Trophoblast cell (in vitro differentiated cells and primary cell): ENCODE results near the gene SDHC.

Experiments used
- DNase-seq, 2 donors: peaks; one replicate each; pipeline ENCODE4 v3.0.0-alpha.2; 2016
- H2AFZ ChIP-seq: 2 replicates; pipeline ENCODE4 v1.6.1; 2013; ENCODE audit warnings: low read length, moderate library complexity, mild to moderate bottlenecking; ENCODE audit not compliant: insufficient read depth, poor library complexity
- H2AK5ac ChIP-seq: 2 replicates; pipeline ENCODE4 v1.6.1; 2013; ENCODE audit warnings: mild to moderate bottlenecking, low read length
- H2BK120ac ChIP-seq: 2 replicates; pipeline ENCODE4 v1.6.1; 2013; ENCODE audit warnings: low read length, mild to moderate bottlenecking, moderate library complexity; ENCODE audit not compliant: insufficient read depth, poor library complexity
- H2BK12ac ChIP-seq: 2 replicates; pipeline ENCODE4 v1.6.1; 2013; ENCODE audit warnings: mild to moderate bottlenecking, low read length, moderate library complexity
- H2BK5ac ChIP-seq: 2 replicates; pipeline ENCODE4 v1.6.1; 2013; ENCODE audit warnings: low read length, low read depth, moderate library complexity, mild to moderate bottlenecking; ENCODE audit not compliant: poor library complexity
- H3K14ac ChIP-seq: 2 replicates; pipeline ENCODE4 v1.6.1; 2013; ENCODE audit warnings: mild to moderate bottlenecking, low read length
- H3K18ac ChIP-seq: 2 replicates; pipeline ENCODE4 v1.6.1; 2013; ENCODE audit warnings: mild to moderate bottlenecking, low read length
- H3K23ac ChIP-seq: 2 replicates; pipeline ENCODE4 v1.6.1; 2013; ENCODE audit warnings: low read length
- H3K27ac ChIP-seq: 2 replicates; pipeline ENCODE4 v1.5.1; 2013; ENCODE audit warnings: low read depth, mild to moderate bottlenecking, inconsistent platforms, low read length, moderate library complexity
- H3K27me3 ChIP-seq: 2 replicates; pipeline ENCODE4 v1.6.1; 2013; ENCODE audit warnings: inconsistent platforms, mild to moderate bottlenecking, low read length, moderate library complexity; ENCODE audit not compliant: insufficient read depth
- H3K36me3 ChIP-seq, 2 experiments: 1 replicate in 1 of 2; 2 replicates in 1 of 2; pipeline ENCODE4 v1.6.1; 2013; ENCODE audit warnings: low read length in 2 of 2, mild to moderate bottlenecking in 2 of 2, moderate library complexity in 1 of 2; ENCODE audit not compliant: insufficient read depth in 2 of 2, control insufficient read depth in 1 of 2
- H3K4ac ChIP-seq: 2 replicates; pipeline ENCODE4 v1.6.1; 2013; ENCODE audit warnings: low read depth, mild to moderate bottlenecking, low read length, moderate library complexity
- H3K4me1 ChIP-seq, 2 experiments: 1 replicate in 1 of 2; 2 replicates in 1 of 2; pipeline ENCODE4 v1.6.1; 2013; ENCODE audit warnings: low read length in 2 of 2, mild to moderate bottlenecking in 2 of 2, moderate library complexity in 1 of 2; ENCODE audit not compliant: insufficient read depth in 2 of 2, control insufficient read depth in 1 of 2
- H3K4me2 ChIP-seq: 2 replicates; pipeline ENCODE4 v1.6.1; 2013; ENCODE audit warnings: inconsistent platforms, mild to moderate bottlenecking, low read length, moderate library complexity
- H3K4me3 ChIP-seq: 2 replicates; pipeline ENCODE4 v1.5.1; 2013; ENCODE audit warnings: mild to moderate bottlenecking, low read depth, low read length, inconsistent platforms
- H3K79me1 ChIP-seq: one replicate; pipeline ENCODE4 v1.6.1; 2013; ENCODE audit warnings: low read length
- H3K79me2 ChIP-seq: 2 replicates; pipeline ENCODE4 v1.6.1; 2013; ENCODE audit warnings: low read length, mild to moderate bottlenecking; ENCODE audit not compliant: control insufficient read depth, insufficient read depth, poor library complexity
- H3K9ac ChIP-seq: 2 replicates; pipeline ENCODE4 v1.6.1; 2013; ENCODE audit warnings: mild to moderate bottlenecking, low read length
- H3K9me3 ChIP-seq: 2 replicates; pipeline ENCODE4 v1.6.1; 2013; ENCODE audit warnings: low read depth, mild to moderate bottlenecking, control low read depth, inconsistent platforms, low read length; ENCODE audit not compliant: insufficient read depth
- H4K12ac ChIP-seq: 2 replicates; pipeline ENCODE4 v1.6.1; 2013; ENCODE audit warnings: low read depth, mild to moderate bottlenecking, low read length, moderate library complexity
- H4K8ac ChIP-seq: 2 replicates; pipeline ENCODE4 v1.6.1; 2013; ENCODE audit warnings: low read depth, mild to moderate bottlenecking, low read length, moderate library complexity
- H4K91ac ChIP-seq: one replicate; pipeline ENCODE4 v1.6.1; 2013; ENCODE audit warnings: low read depth, mild to moderate bottlenecking, low read length, moderate library complexity
- WGBS: extraction: QIAGEN DNeasy Blood & Tissue Kit; methylation state at CpG from one replicate; pipeline ENCODE4 v1.1.7; 2013; ENCODE audit warnings: missing lambda C conversion rate; ENCODE audit not compliant: insufficient read length, insufficient coverage; ENCODE audit errors: extremely low coverage; 5-methylcytosine and 5-hydroxymethylcytosine counted together

Gene SDHC

DNA sequence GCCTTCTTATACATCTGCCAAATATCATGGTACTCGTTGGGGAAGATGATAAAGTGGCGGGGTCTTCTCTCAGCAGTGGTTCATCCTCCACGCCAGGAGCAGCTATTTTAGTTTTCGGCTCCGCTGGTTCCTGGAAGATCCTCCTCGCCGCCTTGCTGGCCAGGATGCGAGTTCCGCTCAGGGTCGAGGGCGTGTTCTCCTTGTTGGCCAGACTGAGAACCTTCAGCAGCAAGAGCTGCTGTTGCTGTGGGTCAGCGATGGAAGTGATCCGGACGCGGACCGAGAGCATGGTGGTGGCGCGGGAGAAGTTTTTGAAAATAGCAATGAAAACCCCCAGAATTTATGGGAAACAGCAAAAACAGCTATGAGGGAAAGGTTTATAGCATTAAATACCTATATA lies 64.9 kb downstream of the SDHC start:
- no peak overlapping the region for H2AFZ ChIP-seq
- H2BK12ac ChIP-seq = no peak overlapping the region
- no peak overlapping the region for H3K4me2 ChIP-seq
- no peaks in the 10 kb centered on the region for H3K4me1 ChIP-seq
- no peak overlapping the region for H4K12ac ChIP-seq
- H2BK120ac ChIP-seq = no peak overlapping the region
- no peak overlapping the region for H4K8ac ChIP-seq
- no peak overlapping the region for H2BK5ac ChIP-seq
- no peaks in the 10 kb centered on the region for H3K79me1 ChIP-seq
- no peaks in the 10 kb centered on the region for H3K79me2 ChIP-seq
- no peak overlapping the region for H4K91ac ChIP-seq
- H3K23ac ChIP-seq = no peak overlapping the region
- H3K36me3 ChIP-seq = no peaks in the 10 kb centered on the region
- no peak overlapping the region for H3K27ac ChIP-seq
- no peak overlapping the region for H3K4me3 ChIP-seq
- H2AK5ac ChIP-seq = no peak overlapping the region
- H3K4ac ChIP-seq = no peak overlapping the region
- H3K9ac ChIP-seq = no peak overlapping the region
- whole genome bisulfite sequencing = no CpG with 5 or more reads among the region's 18 CpGs
- no peaks in the 10 kb centered on the region for H3K9me3 ChIP-seq
- no peak overlapping the region for H3K18ac ChIP-seq
- no peaks in the 10 kb centered on the region for H3K27me3 ChIP-seq
- DNase-seq = peak in 1 of 2 donors; percentile 37
- H3K14ac ChIP-seq = no peak overlapping the region

DNA sequence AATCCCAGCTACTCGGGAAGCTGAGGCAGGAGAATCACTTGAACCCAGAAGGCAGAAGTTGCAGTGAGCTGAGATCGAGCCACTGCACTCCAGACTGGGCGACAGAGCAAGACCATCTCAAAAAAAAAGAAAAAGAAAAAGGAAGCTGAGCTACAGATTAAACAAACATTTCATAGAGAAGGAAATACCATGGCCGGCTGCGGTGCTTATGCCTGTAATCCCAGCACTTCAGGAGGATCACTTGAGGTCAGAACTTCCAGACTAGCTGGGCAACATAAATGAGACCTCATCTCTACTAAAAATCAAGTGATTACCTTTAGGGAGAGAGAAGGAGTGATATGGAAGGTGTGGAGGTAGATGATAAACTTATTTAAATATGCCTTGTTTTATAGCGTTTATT lies 67.5 kb downstream of the SDHC start:
- no peak overlapping the region for H3K14ac ChIP-seq
- no CpG with 5 or more reads among the region's 6 CpGs for WGBS

DNA sequence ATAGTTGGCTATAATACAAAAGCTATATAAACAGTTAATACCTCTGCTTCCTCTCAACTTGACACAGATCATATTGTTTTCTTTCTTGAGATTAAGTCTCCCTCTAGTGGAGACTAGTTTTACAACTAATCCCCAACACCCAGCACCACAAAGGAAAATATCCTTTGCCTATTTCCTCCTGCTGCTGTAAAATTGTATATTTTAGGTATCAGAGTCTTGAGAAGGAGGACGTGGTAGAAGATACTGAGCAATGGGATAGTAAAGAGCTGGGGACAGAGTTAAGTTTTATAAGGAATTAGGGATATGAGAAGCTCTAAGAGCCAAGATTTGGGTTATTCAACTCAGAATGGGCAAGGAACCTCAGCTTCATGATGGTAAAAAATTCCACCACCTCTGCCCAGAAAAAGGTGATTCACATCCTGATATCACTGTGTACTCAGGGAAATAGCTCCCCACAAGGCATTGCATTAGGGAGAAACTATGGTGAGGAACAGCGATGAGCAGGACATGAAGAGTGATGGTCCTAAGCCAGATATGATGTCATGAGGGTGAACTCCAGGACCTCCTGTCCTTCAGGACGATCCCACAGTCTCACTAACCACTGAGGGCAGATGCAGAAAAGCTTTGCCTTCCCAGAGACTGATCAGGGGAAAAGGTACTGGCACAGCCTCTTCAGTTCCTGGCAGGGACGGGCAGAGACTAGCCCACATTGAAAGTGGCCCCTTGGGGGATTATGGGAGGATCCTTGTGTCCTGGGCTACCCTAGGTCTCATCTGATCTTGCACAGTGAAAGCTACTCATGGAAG lies 68.2 kb downstream of the SDHC start:
- Histone ChIP-seq H3K14ac (no peak overlapping the region), H4K91ac (no peak overlapping the region), H3K9ac (no peak overlapping the region), H3K79me2 (no peaks in the 10 kb centered on the region), H3K79me1 (no peaks in the 10 kb centered on the region), H4K8ac (no peak overlapping the region), H2AFZ (no peak overlapping the region), H3K4me2 (no peak overlapping the region), H2BK5ac (no peak overlapping the region), H3K4me1 (no peaks in the 10 kb centered on the region), H3K9me3 (no peaks in the 10 kb centered on the region), H3K4ac (no peak overlapping the region), H3K27ac (no peak overlapping the region), H3K18ac (no peak overlapping the region), H4K12ac (no peak overlapping the region), H3K27me3 (no peaks in the 10 kb centered on the region), H3K4me3 (no peak overlapping the region), H2AK5ac (no peak overlapping the region), H2BK120ac (no peak overlapping the region), H3K36me3 (no peaks in the 10 kb centered on the region), H3K23ac (no peak overlapping the region), H2BK12ac (no peak overlapping the region)
- DNase-seq = peak in 1 of 2 donors; percentile 79
- no CpG with 5 or more reads among the region's 4 CpGs for WGBS

More for the DNA sequence above, 67.5 kb downstream of the SDHC start:
- Histone ChIP-seq H3K23ac (no peak overlapping the region), H3K9ac (no peak overlapping the region), H2AFZ (no peak overlapping the region), H3K36me3 (no peaks in the 10 kb centered on the region), H2BK120ac (no peak overlapping the region), H3K79me1 (no peaks in the 10 kb centered on the region), H2AK5ac (no peak overlapping the region), H3K9me3 (no peaks in the 10 kb centered on the region), H3K79me2 (no peaks in the 10 kb centered on the region), H3K4me2 (no peak overlapping the region), H2BK5ac (no peak overlapping the region), H3K4me3 (no peak overlapping the region), H4K12ac (no peak overlapping the region), H2BK12ac (no peak overlapping the region), H3K27me3 (no peaks in the 10 kb centered on the region), H3K4ac (no peak overlapping the region), H4K91ac (no peak overlapping the region), H4K8ac (no peak overlapping the region), H3K18ac (no peak overlapping the region), H3K27ac (no peak overlapping the region), H3K4me1 (no peaks in the 10 kb centered on the region)
- DNase-seq = no peak

DNA sequence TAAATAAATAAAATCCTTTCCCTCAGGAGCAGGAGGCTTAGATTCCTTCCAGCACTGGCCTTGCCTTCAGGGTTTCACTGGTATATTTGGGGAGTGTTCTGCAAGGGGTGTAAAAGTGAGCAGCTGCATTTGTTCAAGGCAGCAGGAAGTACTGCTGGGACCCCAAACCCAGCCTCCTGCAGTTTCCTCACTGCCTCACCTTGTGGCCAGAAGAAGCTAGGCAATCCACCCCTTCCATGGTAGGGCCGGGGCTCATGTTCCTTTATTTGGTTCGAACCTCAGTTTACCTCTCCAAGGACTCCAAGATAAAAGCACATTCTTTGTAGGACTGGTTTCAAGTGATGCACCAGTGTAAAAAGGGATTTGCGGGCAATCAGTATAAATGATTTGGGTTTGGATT lies 74.5 kb downstream of the SDHC start:
- Histone ChIP-seq H3K4ac (no peak overlapping the region), H3K18ac (no peak overlapping the region), H3K27ac (no peak overlapping the region), H3K4me3 (no peak overlapping the region), H3K27me3 (no peaks in the 10 kb centered on the region), H2AK5ac (no peak overlapping the region), H3K79me1 (peaks cover 7% of the 10 kb centered on the region), H3K9me3 (no peaks in the 10 kb centered on the region), H4K91ac (no peak overlapping the region), H2BK120ac (no peak overlapping the region), H3K9ac (no peak overlapping the region), H2BK5ac (no peak overlapping the region), H3K14ac (no peak overlapping the region), H4K12ac (no peak overlapping the region), H3K23ac (no peak overlapping the region), H4K8ac (peak overlapping the region; percentile 28), H3K4me2 (no peak overlapping the region), H2AFZ (no peak overlapping the region), H3K79me2 (peaks cover 4% of the 10 kb centered on the region), H2BK12ac (no peak overlapping the region), H3K36me3 (no peaks in the 10 kb centered on the region), H3K4me1 (peaks cover 0 to 3% of the 10 kb centered on the region in 2 experiments)
- DNase-seq = no peak
- WGBS = no CpG with 5 or more reads among the region's 3 CpGs
